ENCODE data around the gene TFAP2A.

The TFAP2A gene

DNA sequence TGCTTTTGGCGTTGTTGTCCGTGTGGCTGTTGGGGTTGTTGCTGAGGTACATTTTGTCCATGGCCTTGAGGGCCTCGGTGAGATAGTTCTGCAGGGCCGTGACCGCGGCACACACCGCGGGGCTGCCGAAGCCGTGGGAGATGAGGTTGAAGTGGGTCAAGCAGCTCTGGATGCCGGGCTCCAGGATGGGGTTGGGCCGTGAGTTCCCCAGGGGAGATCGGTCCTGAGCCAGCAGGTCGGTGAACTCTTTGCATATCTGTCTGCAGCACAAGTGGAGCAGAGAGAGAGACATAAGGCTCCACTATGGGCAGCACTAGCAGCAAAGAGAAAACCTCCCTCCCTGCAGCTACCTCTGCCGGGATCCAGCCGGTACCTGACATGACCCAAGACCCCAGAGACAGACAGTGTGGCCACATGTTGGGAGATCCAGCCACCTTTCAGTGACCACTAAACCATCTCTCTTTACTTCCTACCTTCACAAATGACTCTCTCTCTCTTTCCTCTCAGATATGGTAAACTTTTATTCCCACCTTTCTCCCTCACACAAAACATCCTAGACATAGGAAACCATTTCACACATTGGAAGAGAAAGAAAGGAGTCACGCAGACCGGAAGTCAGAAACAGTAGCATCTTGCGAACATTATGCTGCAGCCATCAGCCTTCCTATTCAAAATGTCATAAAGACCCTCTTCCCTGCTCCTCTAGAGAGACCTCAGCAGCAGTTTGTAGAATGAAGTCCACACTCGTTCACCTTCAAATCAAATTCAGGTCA, 16.2 kb downstream of the TFAP2A start:
- no peak for DNase-seq

DNA sequence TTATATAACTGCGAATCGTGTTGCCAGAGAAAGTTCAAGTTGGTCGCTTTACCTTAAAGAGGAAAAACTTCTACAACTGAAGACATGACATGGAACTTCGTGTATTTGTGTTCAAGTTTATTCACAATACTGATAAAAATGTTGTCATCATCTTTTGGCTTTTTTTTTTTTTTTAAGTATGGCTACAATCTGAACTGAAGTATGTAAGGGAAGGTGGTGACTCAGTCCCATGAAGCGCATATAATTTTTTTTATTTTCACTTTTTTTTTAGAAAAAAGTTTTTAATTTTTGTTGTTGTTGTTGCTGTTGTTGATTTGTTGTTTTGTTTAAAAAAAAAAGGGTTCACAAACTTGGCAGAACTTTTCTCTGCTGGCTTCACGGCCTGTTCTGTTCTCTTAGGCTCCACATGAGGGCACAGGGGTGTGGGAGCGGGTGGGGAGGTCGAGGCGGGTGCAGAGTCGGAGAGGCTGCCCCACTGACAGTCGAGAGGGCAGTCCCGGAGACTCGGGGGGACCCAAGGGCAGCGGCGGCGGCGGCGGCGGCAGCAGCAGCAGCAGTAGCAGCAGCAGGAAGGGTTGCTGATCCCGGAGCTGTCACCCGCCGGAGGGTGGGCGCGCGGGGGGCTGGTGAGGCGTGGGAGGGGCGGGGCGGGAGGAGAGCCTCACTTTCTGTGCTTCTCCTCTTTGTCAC, 17.0 kb downstream of the TFAP2A start:
- no peak for DNase-seq

- no peak for DNase-seq
Measured at GRCh38 chr6:10396785-10397184, 18.1 kb downstream of the TFAP2A start.

DNA sequence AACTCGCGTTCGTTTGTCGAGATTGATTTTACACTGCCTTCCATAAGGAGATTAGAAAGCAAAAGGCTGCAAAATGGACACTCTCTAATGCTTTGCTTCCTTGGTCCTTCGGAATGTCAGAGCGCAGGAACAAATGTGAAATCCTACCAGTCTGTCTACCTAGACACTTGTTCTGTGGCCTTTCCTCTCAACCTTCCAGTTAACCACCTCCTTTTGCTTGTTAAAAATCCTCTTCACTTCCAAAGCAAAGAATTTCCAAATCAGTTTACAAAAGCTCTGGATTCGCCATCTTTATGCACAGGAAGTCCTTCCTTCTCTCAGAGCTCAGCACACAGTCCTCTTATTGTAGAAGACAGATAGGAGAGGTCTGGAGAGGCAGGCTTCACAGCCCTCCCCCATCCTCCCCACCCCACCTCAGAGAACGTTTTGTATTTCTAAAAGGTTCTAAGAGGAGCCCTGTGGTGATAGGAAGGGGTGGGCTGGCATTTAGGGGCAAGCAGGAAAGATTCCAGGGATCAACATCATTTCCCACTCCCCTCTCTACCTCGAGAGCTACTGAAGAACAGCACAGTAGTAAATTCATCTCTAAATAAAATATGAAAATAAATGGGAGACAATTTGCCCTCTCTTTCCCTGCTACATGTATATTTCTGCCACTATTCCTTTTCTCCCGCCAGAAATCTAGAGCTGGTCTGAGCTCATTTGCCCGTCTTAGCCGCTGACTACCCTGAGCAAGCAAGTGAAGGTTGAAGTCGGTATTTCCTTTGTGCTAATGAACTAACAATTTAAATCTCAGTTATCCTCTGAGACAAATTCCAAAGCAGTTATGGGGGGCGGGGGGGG, 18.9 kb downstream of the TFAP2A start:
- no peak for DNase-seq

DNA sequence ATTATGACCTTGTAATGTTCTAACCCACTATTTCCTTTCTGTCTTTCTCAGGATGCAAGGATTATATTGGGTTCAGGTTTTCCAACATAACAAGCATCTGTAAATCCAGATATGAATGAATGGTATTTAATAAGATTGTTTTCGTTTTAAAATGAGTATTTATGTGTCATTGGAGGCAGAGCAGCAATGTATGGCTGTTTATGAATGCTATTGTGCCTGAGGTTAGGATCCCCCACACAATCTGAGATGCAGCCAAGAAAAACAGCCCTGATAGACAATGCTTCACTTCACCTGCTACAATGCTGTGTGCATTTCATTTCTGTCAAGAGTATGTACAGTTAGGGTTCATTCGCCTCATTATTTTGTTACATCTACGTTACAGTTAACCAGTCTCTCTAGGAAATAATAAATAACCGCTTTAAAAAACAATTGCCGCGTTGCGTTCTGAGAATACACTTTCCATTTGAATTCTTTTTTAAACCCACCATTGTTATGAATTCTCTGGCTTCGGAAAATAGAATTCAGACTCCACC, 19.6 kb downstream of the TFAP2A start:
- DNase-seq, result no peak

DNA sequence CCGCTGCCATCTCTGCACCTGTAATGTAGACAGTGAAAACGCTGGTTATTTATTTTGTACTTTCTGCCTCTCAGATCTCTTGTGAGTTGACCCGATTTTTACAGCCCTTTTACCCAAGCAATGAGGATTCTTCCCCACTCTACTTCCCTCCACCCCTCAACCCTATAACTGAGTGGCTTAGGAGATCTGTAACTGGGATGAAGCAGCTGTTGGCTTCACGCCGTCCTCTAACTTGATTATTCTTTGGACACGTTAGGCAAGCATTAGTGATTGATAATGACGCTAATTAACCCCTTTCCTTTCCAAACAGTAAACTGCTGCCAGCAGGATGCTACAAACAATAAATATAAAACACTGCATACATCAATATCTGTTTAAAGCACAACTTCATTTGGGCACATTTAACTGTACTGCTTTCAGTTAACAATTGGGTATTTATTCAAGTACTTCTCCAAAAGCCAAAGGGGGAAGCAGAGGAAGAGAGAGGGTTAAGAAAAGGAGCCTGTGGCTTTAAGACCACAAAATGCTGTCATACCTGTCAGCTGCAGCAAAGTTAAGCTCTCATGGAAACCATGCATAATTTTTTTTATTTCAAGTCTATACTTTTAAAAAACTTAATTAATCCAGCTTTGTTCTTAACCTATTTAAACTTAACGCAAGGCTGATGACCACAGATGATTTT, 21.2 kb downstream of the TFAP2A start:
- DNase-seq, result no peak

- DNase-seq, result no peak
Measured at GRCh38 chr6:10391799-10392198, 23.1 kb downstream of the TFAP2A start.

DNA sequence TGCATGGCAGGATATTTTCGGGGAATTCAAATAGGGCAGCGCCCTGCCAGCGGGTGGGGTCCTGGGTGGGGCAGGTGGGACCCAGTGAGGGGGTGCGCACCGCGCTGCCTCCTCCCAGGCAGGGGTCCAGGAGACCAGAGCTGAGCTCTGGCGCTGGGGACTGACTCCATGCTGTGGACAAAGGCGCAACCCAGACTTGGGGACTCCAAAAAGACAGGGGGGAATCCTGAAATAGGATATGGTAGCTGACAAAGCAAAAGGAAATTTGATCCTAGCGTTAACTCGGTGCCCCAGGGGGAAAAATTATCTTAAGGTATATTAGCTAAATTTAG, 23.6 kb downstream of the TFAP2A start:
- no peak for DNase-seq

- no peak for DNase-seq
Measured at GRCh38 chr6:10390495-10391298, 24.2 kb downstream of the TFAP2A start.

GRCh38 chr6:10389739-10390494, 25.0 kb downstream of the TFAP2A start:
- DNase-seq, result no peak

DNA sequence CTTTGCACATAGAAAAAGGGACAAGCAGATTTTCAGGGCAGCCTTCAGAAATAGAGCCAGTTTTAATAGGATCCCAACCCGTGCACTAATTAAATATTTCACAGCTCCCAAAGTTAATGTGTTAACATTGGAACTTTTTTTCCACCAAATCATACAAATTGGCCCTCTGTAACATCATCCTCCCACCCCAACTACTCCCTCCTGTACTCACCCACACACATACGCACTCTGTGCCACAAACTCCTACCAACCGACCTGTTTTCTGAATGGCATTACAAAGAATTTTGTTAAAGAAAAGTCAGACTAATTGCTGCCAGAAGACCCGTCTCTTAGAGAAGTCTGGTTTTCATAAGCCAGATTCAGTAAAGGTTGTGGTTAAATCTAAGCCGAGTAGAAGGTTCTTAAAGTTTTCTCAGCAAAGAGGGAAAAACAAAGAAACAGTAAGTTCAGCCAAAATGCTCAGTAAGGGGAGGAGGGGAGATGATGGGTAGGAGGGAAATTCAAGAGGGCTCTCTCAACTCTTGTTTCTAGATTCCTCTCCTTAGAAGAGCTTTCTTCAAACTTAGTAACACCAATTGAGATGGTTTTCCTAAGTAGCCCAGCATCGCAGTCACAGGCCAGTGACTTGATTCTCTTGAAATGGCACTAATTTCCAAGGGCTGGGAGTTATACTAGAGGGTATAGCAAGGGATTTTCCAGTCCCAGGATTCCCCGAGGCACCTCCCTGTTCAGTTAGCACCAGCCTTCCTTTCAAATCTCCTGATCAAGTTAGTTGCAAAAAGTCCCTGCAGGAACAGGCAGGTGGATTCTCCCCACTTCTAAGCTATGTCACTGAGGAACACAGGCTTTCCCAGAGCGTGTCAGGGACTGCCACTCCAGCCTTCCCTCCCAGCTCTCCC, 27.9 kb downstream of the TFAP2A start:
- no peak for DNase-seq

GRCh38 chr6:10386220-10386619, 28.7 kb downstream of the TFAP2A start:
- no peak for DNase-seq

GRCh38 chr6:10385524-10386132, 29.2 kb downstream of the TFAP2A start:
- DNase-seq, result no peak

- DNase-seq, result no peak
Measured at GRCh38 chr6:10384610-10385523, 30.0 kb downstream of the TFAP2A start.

DNA sequence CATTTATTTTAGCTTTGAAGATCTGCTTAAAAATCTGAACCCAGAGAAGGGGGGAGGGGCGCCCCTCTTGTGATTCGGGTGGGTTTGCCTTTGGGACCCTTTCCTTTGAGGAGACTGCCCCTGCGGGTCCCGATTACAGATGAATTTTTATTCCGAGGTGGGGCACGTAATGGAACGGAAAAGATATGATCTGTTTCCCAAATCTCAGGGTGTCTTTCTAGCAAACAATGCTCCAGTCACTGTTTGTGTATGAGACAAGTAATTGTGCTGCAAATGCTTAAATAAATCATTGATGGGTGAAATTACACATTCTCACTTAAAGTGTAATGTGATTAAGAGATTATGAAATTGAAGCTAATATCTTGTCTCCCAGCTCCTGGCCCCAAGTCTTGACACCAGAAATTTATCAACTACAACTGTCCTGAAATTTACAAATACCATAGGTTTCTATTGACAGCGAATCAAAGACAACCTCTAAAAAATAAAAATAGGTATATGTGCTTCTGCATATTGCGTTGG, 30.7 kb downstream of the TFAP2A start:
- DNase-seq, result no peak

DNA sequence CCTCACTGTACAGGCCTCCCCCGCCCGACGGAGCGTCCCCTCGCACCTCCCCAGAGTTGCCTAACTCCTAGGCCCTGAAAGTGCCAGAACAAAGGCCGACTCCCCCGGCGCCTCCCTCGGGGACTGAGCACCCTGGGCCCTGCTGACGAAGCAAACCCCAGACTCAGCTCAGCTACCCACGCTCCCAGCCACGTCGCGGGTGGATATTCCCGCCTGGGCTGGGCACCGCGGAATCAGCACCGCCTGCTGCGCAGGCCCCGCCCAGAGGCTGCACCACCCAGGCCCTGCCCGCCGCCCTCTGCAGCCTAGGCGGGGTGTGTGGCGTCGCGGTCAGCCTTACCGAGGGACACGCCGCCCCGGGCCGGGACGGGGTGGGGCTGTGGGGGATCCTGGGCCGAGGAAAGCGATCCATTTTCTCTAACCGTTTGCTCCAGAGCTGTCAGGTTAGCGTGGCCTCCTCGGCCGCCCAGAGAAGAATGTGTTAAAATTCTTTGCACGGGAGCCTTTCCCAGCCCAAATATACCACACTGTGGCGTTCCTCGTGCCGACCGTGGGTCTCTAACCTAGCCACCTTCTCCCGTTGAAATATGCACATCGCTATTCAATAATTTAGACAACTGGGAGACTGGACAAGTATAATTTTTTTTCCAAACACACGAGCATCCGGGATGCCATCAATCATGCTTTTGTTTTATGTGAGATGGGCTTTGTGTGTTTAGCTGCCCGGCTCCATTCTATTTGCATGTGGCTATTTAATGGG, 31.4 kb downstream of the TFAP2A start:
- no peak for DNase-seq

- no peak for DNase-seq
Measured at GRCh38 chr6:10382728-10383330, 32.0 kb downstream of the TFAP2A start.

Measured in CD4-positive, alpha-beta T cell treated with Interferon gamma for 1 hour (primary cell).